Measurements from ENCODE around the gene FBXW11.
"Not testable (repeated sequence)": the region's sequence is repeated elsewhere in the genome, so short reads cannot be mapped to it uniquely, and the experiment has no call there.

Gene FBXW11

DNA sequence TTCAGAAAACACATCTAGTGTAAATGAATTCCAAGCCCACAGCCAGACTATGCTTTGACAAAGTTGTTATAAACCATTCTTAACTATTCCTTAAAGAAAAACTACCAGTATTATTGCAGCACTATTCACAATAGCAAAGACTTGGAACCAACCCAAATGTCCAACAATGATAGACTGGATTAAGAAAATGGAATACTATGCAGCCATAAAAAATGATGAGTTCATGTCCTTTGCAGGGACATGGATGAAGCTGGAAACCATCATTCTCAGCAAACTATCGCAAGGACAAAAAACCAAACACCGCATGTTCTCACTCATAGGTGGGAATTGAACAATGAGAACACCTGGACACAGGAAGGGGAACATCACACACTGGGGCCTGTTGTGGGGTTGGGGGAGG lies 120.4 kb downstream of the FBXW11 start:
- not testable (repeated sequence) for H3K27me3 Mint-ChIP-seq (ENCODE audit: low read depth); H3K4me1 Mint-ChIP-seq (ENCODE audit: low read depth); H3K4me3 Mint-ChIP-seq; H3K9me3 Mint-ChIP-seq; H3K27ac Mint-ChIP-seq
- H3K36me3 Mint-ChIP-seq (ENCODE audit: low read depth) = peaks cover 36% of the 10 kb centered on the region

DNA sequence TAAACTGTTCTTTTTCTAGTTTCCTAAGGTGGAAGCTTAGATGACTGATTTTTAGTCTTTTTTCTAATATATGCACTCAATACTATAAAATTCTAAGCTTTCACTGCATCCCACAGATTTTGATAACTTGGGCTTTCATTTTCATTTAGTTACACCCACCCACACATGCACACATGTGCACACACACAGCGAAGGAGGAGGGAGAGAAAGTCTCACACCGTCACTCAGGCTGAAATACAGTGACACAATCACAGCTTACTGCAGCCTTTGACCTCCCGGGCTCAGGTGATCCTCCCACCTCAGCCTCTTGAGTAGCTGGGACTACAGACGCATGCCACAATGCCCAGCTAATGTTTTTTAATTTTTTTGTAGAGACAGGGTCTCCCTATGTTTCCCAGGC lies 124.3 kb downstream of the FBXW11 start:
- H3K9me3 Mint-ChIP-seq = no peaks in the 10 kb centered on the region
- peaks cover 34% of the 10 kb centered on the region for H3K36me3 Mint-ChIP-seq (ENCODE audit: low read depth)
- H3K4me1 Mint-ChIP-seq (ENCODE audit: low read depth) = peaks cover 2% of the 10 kb centered on the region
- H3K27me3 Mint-ChIP-seq (ENCODE audit: low read depth) = no peaks in the 10 kb centered on the region
- H3K27ac Mint-ChIP-seq = no peak overlapping the region
- H3K4me3 Mint-ChIP-seq = no peak overlapping the region

DNA sequence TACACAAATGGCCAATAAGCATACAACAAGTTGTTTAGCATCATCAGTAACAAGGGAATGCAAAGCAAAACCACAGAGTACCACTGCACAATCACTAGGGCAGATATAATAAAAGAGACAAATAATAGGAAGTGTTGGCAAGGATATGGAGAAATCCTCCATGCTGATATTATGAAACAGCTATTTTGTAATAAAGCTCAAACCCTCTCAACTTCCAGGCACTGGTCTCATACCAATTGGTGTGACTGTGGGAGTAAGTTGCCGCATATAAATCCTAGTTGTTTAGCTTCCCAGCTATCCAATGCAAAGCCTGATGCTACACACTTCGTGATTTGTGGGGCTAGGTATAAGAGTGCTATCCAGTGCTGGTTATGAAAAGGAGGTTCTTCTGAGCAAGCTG lies 132.2 kb downstream of the FBXW11 start:
- no peak overlapping the region for H3K4me3 Mint-ChIP-seq
- no peaks in the 10 kb centered on the region for H3K4me1 Mint-ChIP-seq (ENCODE audit: low read depth)
- peaks cover 32% of the 10 kb centered on the region for H3K36me3 Mint-ChIP-seq (ENCODE audit: low read depth)
- H3K9me3 Mint-ChIP-seq = no peaks in the 10 kb centered on the region
- no peak overlapping the region for H3K27ac Mint-ChIP-seq
- H3K27me3 Mint-ChIP-seq (ENCODE audit: low read depth) = no peaks in the 10 kb centered on the region

DNA sequence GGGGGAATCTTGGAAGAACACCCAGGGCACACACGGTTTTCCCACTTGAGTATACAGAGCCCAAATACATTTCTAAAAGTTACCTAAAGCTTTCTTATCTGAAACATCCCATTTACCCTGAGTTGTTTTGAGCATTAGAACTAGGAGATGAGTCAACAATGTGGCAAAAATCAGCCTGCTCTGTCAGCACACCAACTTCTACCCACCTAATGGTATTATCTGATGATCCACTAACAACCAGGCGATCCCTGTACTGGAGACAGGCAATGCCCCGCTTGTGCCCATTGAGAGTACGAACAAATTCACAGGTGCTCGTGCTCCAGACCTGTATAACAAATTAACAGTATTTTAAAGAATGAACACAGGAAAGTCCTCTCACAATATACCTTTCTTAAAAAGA lies 133.8 kb downstream of the FBXW11 start:
- no peak overlapping the region for H3K4me3 Mint-ChIP-seq
- H3K27me3 Mint-ChIP-seq (ENCODE audit: low read depth) = no peaks in the 10 kb centered on the region
- H3K36me3 Mint-ChIP-seq (ENCODE audit: low read depth) = peaks cover 41% of the 10 kb centered on the region
- no peaks in the 10 kb centered on the region for H3K4me1 Mint-ChIP-seq (ENCODE audit: low read depth)
- H3K27ac Mint-ChIP-seq = no peak overlapping the region
- H3K9me3 Mint-ChIP-seq = no peaks in the 10 kb centered on the region

DNA sequence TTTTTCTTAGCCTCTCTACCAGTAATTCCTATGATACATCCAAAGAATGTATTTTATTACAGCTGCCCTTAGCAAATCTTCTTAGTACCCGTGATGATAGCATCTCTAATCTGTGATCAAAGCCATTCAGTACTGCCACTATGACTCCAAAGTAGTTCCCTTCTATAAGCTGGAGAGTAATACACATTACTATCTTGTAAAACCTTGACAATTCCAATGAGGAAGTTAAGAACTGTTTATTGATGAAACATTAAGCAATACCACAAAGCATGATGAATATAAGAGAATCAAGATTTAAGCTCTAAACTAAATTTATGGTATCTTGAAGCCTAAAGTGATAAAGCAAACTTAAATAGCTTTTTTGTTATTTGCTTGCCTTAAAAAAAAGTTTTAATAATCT lies 134.7 kb downstream of the FBXW11 start:
- no peaks in the 10 kb centered on the region for H3K27me3 Mint-ChIP-seq (ENCODE audit: low read depth)
- H3K4me1 Mint-ChIP-seq (ENCODE audit: low read depth) = no peaks in the 10 kb centered on the region
- H3K27ac Mint-ChIP-seq = no peak overlapping the region
- H3K36me3 Mint-ChIP-seq (ENCODE audit: low read depth) = peaks cover 42% of the 10 kb centered on the region
- no peak overlapping the region for H3K4me3 Mint-ChIP-seq
- no peaks in the 10 kb centered on the region for H3K9me3 Mint-ChIP-seq

DNA sequence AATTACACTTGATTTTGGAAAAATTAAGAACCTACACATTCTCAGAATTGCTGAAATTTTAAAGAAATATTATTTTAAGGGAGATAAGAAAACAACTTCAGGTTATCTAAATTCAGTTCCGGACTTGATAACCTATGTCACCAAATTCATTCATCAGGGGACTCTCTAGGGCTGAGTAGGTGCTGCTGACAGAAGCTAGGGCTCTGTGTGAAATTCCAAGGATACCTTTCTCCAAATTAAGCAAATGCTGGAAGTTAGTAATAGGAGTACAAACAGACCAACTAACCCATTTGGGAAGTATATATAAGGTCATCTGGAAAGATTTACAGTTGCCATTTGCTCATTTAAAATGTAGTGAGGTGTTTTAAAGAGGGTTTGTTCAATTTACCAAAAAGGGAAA lies 136.5 kb downstream of the FBXW11 start:
- Mint-ChIP-seq H3K36me3 (ENCODE audit: low read depth) (peaks cover 28% of the 10 kb centered on the region), H3K4me3 (no peak overlapping the region), H3K4me1 (ENCODE audit: low read depth) (no peaks in the 10 kb centered on the region), H3K27me3 (ENCODE audit: low read depth) (no peaks in the 10 kb centered on the region), H3K9me3 (no peaks in the 10 kb centered on the region), H3K27ac (no peak overlapping the region)

DNA sequence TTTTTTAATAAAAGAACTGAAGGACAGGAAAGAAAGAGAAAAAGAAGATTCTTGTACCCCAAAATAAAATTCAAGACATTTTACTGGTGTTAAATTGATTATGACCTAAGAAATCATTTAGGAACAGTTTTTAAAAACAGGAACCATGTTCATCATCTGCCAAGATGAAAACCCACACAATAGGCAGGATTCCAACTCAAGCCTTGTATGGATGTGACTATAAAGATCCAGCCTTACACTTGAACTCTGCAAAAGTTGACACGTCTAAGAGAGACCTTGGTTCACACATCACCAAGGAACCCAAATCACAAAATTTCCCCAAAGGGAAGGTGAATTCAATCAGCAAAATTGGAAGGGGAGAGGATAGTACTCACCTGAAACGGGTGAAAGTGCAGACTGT lies 138.2 kb downstream of the FBXW11 start:
- H3K9me3 Mint-ChIP-seq = no peaks in the 10 kb centered on the region
- H3K27ac Mint-ChIP-seq = no peak overlapping the region
- H3K36me3 Mint-ChIP-seq (ENCODE audit: low read depth) = peaks cover 31% of the 10 kb centered on the region
- H3K27me3 Mint-ChIP-seq (ENCODE audit: low read depth) = no peaks in the 10 kb centered on the region
- H3K4me3 Mint-ChIP-seq = no peak overlapping the region
- H3K4me1 Mint-ChIP-seq (ENCODE audit: low read depth) = no peaks in the 10 kb centered on the region

DNA sequence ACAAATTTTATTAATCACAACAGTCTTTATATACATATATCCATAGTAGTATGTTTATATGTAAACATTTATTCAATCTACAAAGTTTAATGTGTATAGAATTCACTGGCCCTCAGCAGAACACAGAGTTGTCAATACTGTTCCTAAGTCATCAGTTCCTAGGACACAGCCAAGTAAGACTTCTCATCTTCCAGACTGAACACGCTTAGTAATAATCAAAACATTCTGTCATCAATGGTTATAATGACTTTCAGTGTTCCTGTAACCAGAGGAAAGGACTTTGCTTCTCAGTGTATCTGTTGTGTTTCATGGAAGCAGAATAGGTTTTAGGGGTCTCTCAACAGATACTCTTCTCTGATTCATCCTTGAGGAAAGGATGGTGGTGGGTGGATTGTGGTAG lies 138.7 kb downstream of the FBXW11 start:
- no peak overlapping the region for H3K4me3 Mint-ChIP-seq
- no peak overlapping the region for H3K27ac Mint-ChIP-seq
- no peaks in the 10 kb centered on the region for H3K4me1 Mint-ChIP-seq (ENCODE audit: low read depth)
- peaks cover 31% of the 10 kb centered on the region for H3K36me3 Mint-ChIP-seq (ENCODE audit: low read depth)
- no peaks in the 10 kb centered on the region for H3K9me3 Mint-ChIP-seq
- no peaks in the 10 kb centered on the region for H3K27me3 Mint-ChIP-seq (ENCODE audit: low read depth)

DNA sequence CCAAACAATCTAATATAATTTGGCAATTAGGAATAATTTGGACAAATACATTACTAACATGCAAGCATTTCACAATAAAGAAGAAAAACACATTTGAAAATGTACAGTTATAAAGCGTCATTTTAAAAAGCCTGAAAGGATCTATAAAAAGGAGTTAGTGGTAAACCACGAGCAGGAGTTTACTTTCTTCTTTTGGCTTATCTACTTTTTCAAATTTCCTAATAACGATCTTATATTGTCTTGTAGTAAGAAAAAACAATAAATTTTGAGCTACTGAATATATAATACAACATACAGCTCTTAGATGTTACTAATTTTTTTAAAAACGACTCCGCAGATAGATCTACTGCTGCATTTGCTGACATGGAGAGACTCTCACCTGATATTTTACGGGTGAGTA lies 141.0 kb downstream of the FBXW11 start:
- Mint-ChIP-seq H3K4me3 (no peak overlapping the region), H3K36me3 (ENCODE audit: low read depth) (peaks cover 25% of the 10 kb centered on the region), H3K9me3 (no peaks in the 10 kb centered on the region), H3K4me1 (ENCODE audit: low read depth) (no peaks in the 10 kb centered on the region), H3K27me3 (ENCODE audit: low read depth) (no peaks in the 10 kb centered on the region), H3K27ac (no peak overlapping the region)

DNA sequence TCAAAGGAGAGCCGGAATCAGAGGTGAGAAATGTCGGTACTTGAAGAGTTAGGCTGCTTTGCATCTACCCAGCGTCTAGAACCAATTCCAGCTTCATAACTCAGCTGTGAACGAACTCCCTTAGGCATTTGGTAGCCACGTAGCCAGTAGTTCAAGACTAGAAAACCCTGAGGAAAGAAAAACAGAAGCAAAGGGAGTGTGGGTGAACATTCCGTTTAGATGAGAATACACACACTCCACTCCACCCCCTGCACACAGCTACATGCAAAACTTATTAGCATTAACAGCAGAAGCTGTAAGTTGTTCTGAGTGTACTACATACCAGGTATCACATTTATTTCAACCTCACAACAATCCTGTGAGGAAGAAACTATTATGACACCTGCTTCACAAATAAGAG lies 142.5 kb downstream of the FBXW11 start:
- Mint-ChIP-seq H3K4me3 (no peak overlapping the region), H3K4me1 (ENCODE audit: low read depth) (no peaks in the 10 kb centered on the region), H3K36me3 (ENCODE audit: low read depth) (peaks cover 22% of the 10 kb centered on the region), H3K27me3 (ENCODE audit: low read depth) (no peaks in the 10 kb centered on the region), H3K27ac (no peak overlapping the region), H3K9me3 (no peaks in the 10 kb centered on the region)

DNA sequence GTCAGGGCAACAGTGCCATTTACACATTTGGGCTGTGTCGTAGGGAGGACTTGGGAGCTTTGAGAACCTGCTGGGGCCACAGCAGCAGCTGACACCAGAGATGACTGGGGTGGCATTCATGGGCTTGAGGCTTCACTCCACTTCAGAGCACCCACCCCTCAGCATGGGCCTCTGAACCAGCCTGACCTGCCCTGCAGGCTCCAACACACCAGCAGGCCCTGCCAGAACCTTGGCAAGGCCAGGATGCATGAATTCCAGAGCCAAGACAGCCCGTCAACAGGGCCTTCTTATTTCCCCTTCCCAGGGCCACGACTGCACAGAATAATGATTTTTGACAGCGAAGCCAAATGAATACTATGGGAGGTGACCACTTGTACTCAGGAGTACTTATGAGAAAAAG lies 143.8 kb downstream of the FBXW11 start:
- H3K4me3 Mint-ChIP-seq = no peak overlapping the region
- no peak overlapping the region for H3K27ac Mint-ChIP-seq
- no peaks in the 10 kb centered on the region for H3K4me1 Mint-ChIP-seq (ENCODE audit: low read depth)
- H3K27me3 Mint-ChIP-seq (ENCODE audit: low read depth) = no peaks in the 10 kb centered on the region
- H3K36me3 Mint-ChIP-seq (ENCODE audit: low read depth) = peaks cover 11% of the 10 kb centered on the region
- no peaks in the 10 kb centered on the region for H3K9me3 Mint-ChIP-seq

DNA sequence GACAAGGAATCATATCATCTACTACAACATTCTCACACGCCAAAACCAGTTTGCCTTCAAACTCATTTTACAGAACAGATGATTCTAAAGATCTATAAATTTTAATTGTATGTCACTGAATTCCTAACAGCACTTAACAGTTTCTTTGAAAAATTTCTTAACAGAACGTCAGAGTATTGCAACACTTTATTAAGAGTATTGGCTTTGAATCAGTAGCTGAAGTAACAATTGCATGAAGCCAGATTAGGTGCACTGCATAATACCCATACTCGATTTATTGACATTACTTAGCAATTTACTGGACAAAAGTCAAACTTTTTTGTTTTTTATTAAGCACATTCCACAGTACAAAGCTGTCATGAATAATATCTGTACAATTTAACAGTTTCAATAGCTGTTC lies 145.1 kb downstream of the FBXW11 start:
- H3K36me3 Mint-ChIP-seq (ENCODE audit: low read depth) = peaks cover 3% of the 10 kb centered on the region
- no peaks in the 10 kb centered on the region for H3K4me1 Mint-ChIP-seq (ENCODE audit: low read depth)

DNA sequence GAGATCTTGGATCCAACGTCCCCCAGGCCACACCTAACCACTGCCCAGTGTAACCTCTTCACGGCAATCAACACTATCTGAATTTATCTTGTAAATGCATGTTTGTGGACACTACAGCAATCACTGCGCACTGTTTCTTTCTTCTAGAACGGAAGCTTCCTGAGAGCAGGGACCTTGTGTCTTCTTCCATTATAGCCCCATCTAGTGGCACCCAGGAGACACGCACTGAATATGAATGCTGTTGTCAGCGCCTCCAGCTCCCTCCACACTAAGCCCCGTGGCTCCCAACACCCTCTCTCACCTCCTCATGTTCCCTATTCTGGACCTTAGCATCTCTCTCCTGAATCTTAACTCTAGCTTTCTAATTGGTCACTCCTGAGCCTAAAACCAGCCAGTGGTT lies 148.1 kb downstream of the FBXW11 start:
- no peak overlapping the region for H3K4me3 Mint-ChIP-seq
- no peak overlapping the region for H3K27ac Mint-ChIP-seq
- no peaks in the 10 kb centered on the region for H3K9me3 Mint-ChIP-seq
- peaks cover 3% of the 10 kb centered on the region for H3K4me1 Mint-ChIP-seq (ENCODE audit: low read depth)
- H3K36me3 Mint-ChIP-seq (ENCODE audit: low read depth) = no peaks in the 10 kb centered on the region
- no peaks in the 10 kb centered on the region for H3K27me3 Mint-ChIP-seq (ENCODE audit: low read depth)

More for the DNA sequence above, 145.1 kb downstream of the FBXW11 start:
- Mint-ChIP-seq H3K27me3 (ENCODE audit: low read depth) (no peaks in the 10 kb centered on the region), H3K27ac (no peak overlapping the region), H3K4me3 (no peak overlapping the region), H3K9me3 (no peaks in the 10 kb centered on the region)

DNA sequence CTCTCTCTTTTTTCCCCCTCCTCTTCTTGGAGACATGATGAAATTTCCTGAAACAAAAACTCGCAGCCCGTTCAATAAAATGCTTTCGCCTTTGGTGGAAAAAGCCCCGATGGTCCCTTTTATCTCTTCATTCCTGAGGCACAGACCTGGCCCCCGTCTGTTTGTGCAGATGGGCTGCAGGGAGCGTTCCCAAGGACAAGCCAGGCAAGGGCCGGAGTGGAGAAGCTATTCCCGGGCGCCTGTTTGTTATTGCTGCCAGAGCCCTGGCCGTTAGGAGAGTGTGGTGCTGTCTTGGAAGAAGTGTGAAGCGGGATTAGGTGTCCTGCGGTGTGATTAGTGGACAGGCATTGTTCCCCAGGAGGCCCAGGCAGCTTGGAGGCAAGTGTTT lies 149.0 kb downstream of the FBXW11 start:
- no peak overlapping the region for H3K27ac Mint-ChIP-seq
- no peaks in the 10 kb centered on the region for H3K9me3 Mint-ChIP-seq
- peaks cover 3% of the 10 kb centered on the region for H3K4me1 Mint-ChIP-seq (ENCODE audit: low read depth)
- no peaks in the 10 kb centered on the region for H3K36me3 Mint-ChIP-seq (ENCODE audit: low read depth)
- no peaks in the 10 kb centered on the region for H3K27me3 Mint-ChIP-seq (ENCODE audit: low read depth)
- no peak overlapping the region for H3K4me3 Mint-ChIP-seq

DNA sequence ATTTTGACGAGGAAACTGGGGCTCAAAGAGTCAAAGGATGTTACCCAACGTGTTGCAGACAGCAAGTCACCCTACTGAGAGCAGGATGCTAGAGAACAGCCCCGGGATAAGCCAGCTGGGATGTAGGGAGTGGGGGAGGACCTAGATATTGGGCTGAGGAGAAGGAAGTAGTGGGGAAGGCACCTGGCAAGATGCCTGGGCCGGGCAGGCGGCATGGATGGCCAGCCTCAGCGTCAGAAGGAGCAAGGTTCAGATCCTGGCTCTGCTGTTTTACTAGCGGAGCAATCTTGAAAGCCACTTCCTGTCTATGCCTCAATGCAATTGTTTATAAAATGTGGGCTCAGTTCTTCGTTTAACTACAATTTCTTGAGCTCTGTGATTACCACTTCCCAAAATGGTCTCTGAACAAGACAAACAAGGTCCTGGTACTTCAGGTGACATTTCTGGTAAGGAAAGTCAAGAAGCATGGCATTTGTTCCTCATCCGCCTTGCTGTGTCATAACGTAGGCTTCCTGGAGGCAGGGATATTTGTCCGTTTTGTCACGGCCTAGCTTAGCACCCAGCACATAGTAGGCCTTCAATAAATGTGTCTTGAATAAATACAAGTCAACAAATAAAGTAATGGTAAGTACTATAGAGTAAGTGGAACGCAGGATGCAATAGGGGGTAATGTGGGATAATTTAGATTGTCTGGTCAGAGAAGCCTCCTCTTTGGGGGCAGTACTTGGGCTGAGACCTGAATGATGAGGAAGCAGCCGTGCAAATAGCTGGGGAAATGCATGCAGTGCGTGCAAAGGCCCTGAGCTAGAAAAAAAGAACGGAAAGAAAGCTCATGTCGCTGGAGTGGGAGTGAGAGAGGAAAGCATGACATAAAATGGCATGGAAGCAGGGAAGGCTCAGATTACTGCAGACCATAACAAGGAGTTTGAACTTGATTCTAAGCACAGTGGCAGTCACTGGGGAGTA lies 150.4 kb downstream of the FBXW11 start:
- H3K27ac Mint-ChIP-seq = no peak overlapping the region
- no peaks in the 10 kb centered on the region for H3K36me3 Mint-ChIP-seq (ENCODE audit: low read depth)
- H3K4me1 Mint-ChIP-seq (ENCODE audit: low read depth) = peaks cover 3% of the 10 kb centered on the region
- H3K9me3 Mint-ChIP-seq = no peaks in the 10 kb centered on the region
- H3K4me3 Mint-ChIP-seq = no peak overlapping the region
- no peaks in the 10 kb centered on the region for H3K27me3 Mint-ChIP-seq (ENCODE audit: low read depth)

Data from T-helper 1 cell treated with Interleukin-12 subunit alpha and Interleukin-12 subunit beta and Interleukin-4 antibody, amounts not matched to agents 30 μg/mL and 1 μg/mL, for 36 hours (primary cell).